ENCODE data around the gene SHC3.

- TF ChIP-seq ZNF165 (CRISPR knock-in tag; IDR thresholded peaks at IDR 0.05; ENCODE audit: borderline replicate concordance) (no peak), JUND (IDR thresholded peaks at IDR 0.05; ENCODE audit: borderline replicate concordance, low read depth, low read length) (no peak), JUND (tag; IDR thresholded peaks at IDR 0.05; ENCODE audit: borderline replicate concordance, low read depth, low read length) (no peak), ZKSCAN3 (CRISPR knock-in tag; IDR thresholded peaks at IDR 0.05) (no peak), FOXJ3 (CRISPR knock-in tag; IDR thresholded peaks at IDR 0.05) (no peak), MAX (CRISPR knock-in tag; IDR thresholded peaks at IDR 0.05) (no peak), FIP1L1 (IDR thresholded peaks at IDR 0.05; ENCODE audit: low read depth, low read length, poor library complexity, severe bottlenecking) (no peak), MYC (IDR thresholded peaks at IDR 0.05; ENCODE audit: low read depth, low read length) (no peak), MYC (CRISPR knock-in tag; IDR thresholded peaks at IDR 0.05; ENCODE audit: borderline replicate concordance, low read depth) (no peak), CGGBP1 (CRISPR knock-in tag; IDR thresholded peaks at IDR 0.05) (no peak), PHF21A (IDR thresholded peaks at IDR 0.05; ENCODE audit: borderline replicate concordance, low read depth) (no peak)
Observed at GRCh38 chr9:89083626-89084025, 95.0 kb downstream of the SHC3 start.
